ENCODE results near the gene LIN37.

DNA sequence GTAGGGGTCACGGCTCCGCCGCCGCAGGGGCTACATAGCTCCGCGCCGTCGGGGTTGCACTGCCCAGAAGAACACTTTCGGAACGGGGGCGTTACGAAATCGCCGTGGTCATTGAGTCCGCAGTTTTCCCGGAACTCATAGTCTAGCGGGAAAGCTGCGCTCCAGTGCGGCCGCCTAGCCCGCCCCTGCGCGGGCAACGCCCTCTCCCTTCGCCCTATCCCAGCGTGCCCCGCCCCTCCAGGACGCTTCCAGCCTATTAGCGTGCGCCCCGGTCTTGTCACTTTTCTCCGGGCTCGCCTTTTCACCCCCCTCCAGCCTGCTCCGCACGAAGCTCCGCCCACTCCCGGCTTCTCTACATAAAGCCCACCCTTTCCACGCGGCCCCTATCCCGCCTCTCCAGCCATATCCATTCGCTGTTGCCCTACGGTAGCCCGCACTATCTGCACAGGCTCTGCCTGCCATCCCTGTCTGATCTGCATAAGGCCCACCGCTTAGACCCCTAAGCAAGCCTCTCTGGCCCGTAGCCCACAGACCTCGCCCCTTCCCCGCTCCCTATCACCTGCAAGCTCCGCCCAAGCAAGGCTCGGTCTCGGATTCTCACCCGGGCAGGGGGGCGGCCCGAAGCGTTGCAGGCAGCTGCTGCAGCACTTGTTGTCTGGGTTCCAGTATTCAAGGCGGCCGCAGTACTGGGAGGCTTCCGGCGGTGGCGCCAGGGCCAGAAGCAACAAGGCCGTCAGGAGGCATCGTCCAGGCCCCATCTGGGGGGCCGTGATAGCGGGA, 7.8 kb upstream of the LIN37 start:
- TF ChIP-seq, protein P1, sequence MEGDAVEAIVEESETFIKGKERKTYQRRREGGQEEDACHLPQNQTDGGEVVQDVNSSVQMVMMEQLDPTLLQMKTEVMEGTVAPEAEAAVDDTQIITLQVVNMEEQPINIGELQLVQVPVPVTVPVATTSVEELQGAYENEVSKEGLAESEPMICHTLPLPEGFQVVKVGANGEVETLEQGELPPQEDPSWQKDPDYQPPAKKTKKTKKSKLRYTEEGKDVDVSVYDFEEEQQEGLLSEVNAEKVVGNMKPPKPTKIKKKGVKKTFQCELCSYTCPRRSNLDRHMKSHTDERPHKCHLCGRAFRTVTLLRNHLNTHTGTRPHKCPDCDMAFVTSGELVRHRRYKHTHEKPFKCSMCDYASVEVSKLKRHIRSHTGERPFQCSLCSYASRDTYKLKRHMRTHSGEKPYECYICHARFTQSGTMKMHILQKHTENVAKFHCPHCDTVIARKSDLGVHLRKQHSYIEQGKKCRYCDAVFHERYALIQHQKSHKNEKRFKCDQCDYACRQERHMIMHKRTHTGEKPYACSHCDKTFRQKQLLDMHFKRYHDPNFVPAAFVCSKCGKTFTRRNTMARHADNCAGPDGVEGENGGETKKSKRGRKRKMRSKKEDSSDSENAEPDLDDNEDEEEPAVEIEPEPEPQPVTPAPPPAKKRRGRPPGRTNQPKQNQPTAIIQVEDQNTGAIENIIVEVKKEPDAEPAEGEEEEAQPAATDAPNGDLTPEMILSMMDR (IDR thresholded peaks at IDR 0.05) = peak in 1 of 3 experiments; percentile 36
- TF ChIP-seq POLR2A (IDR thresholded peaks at IDR 0.05; ENCODE audit: low read depth) = no peak

All from esophagus muscularis mucosa (tissue), 3 donors.